ENCODE data around the gene BCL2L13.

The BCL2L13 gene

GRCh38 chr22:17725500-17725796 lies 86.9 kb downstream of the BCL2L13 start:
- in situ Hi-C loops (cut with MboI; ENCODE audit: low sequenced_read_pairs): no loop called here

DNA sequence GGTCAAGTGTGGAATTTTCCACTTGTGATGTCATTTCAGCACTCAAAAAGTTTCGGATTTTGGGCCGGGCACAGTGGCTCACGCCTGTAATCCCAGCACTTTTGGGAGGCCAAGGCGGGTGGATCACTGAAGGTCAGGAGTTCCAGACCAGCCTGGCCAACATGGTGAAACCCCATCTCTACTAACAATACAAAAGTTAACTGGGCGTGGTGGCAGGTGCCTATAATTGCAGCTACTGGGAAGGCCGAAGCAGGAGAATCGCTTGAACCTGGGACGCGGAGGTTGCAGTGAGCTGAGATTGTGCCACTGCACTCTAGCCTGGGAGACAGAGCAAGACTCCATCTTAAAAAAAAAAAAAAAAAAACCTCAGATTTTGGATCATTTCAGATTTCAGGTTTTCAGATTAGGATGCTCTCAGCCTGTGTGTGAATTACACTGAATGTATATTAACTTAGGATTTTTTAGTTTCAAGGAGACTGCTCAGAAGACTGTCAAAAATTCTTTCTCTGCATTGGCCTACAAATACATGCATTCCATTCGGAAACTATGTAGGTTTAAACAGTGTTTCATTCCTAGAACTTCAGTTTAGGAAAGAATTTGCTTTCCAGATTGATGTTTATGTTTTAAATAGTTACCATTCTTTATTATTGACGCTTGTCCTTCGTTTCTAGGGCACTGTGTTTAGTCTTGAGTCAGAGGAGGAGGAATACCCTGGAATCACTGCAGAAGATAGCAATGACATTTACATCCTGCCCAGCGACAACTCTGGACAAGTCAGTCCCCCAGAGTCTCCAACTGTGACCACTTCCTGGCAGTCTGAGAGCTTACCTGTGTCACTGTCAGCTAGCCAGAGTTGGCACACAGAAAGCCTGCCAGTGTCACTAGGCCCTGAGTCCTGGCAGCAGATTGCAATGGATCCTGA lies 87.7 kb downstream of the BCL2L13 start:
- in situ Hi-C loops (cut with MboI; ENCODE audit: low sequenced_read_pairs): no loop called here

DNA sequence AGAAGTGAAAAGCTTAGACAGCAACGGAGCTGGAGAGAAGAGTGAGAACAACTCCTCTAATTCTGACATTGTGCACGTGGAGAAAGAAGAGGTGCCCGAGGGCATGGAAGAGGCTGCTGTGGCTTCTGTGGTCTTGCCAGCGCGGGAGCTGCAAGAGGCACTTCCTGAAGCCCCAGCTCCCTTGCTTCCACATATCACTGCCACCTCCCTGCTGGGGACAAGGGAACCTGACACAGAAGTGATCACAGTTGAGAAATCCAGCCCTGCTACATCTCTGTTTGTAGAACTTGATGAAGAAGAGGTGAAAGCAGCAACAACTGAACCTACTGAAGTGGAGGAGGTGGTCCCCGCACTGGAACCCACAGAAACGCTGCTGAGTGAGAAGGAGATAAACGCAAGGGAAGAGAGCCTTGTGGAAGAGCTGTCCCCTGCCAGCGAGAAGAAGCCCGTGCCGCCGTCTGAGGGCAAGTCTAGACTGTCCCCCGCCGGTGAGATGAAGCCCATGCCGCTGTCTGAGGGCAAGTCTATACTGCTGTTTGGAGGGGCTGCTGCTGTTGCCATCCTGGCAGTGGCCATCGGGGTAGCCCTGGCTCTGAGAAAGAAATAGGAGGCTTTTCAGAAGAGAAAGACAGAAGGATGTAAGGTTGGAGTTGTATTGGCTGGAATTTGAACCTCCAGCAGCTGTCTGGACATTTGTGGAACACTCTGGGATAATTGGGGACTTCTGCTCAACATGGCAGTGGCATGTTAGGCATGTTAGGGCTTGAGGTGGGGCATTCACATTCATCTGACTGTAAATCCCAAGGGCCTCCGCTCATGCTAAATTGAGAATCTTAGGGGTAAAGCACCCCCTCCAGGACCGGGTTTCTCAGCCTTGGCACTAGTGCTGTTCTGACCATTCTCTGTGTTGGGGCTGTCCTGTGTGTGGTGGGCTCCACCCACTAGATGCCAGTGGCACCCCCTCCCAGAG lies 88.7 kb downstream of the BCL2L13 start:
- in situ Hi-C loops (cut with MboI; ENCODE audit: low sequenced_read_pairs): no loop called here

- in situ Hi-C loops (cut with MboI; ENCODE audit: low sequenced_read_pairs): no loop called here
Observed at GRCh38 chr22:17728786-17729185, 90.2 kb downstream of the BCL2L13 start.

- in situ Hi-C loops (cut with MboI; ENCODE audit: low sequenced_read_pairs): no loop called here
Observed at GRCh38 chr22:17729561-17729960, 91.0 kb downstream of the BCL2L13 start.

DNA sequence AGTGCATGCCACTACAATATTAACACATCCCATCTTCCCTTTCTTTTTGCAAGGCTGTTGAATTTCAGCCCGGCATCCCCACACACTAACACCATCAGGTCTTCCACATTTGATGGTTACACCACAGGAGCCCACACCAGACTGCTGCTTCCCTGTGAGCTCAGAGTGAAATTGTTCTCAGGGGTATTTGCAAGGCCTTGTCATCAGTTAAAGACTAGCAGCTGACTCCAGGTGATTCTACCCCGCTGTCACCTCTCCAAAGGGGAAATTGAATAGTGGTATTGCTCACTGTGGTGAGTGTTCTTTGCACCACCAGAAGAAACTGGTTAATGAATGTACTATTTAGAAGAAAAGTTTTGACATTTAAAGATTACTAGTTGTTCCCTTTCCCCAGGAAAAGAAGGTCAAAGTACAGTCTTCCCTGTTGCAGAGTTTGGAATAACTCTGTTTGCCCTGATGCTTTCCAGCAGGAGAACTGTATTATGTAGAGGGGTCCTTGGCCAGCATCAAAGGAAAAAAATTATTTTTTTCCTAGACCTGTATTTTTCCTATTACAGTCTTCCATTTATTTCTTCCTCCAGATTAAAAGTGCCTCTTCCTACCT lies 93.8 kb downstream of the BCL2L13 start:
- in situ Hi-C loops (cut with MboI; ENCODE audit: low sequenced_read_pairs): no loop called here

GRCh38 chr22:17733466-17733865 lies 94.9 kb downstream of the BCL2L13 start:
- in situ Hi-C loops (cut with MboI; ENCODE audit: low sequenced_read_pairs): no loop called here

DNA sequence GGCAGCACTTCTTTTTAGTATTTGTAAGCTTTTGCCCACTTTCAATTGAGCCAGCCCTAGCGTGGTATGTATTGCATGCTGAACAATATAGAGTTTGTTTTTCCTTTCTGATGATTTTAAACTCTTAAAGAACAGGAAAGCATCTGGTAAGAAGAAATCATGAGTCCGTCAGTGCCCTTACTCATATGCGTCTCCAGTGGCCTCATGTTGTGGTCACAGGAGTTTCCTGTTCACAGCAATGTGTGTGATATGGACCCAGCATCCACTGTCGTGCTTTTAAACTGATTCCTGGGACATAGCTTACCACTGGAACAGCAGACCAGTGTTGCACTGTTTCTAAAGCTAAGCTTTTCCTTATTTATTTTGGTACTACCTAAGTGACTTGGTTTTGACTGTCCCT lies 95.6 kb downstream of the BCL2L13 start:
- in situ Hi-C loops (cut with MboI; ENCODE audit: low sequenced_read_pairs): no loop called here

DNA sequence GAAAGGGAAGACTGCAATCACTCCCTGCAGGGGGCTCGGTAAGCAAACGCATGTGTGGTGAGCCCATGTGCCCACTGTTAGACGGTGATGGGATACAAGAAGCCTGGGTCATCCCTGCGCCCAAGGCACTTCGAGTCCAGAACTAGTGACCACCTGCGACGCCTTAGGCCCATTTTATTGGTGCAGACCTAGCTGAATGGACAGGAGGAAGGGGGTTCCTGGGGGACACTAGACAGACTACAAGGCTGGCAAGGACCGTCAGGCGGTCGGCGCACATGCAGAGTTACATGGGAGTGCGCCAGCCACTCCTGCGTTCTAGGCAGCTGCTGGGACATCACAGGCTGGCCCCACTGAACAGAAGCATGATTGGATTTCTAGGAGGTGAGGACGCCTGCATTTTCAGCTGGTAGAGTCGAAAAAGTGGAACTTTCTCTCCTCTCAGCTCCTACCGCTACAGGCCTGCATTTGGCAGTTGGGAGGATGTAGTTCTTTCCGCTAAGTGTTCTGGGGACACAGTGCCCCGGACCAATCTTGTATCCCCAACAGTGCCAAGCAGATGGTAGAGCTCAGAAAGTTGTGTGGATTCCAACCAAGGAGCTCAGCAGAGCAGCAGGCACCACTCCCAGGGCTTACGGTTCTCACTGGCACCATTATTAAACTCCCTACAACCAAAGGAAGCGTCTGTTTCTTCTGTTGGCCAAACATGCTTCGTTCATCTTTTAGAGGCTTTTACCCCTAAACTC lies 100.0 kb downstream of the BCL2L13 start:
- in situ Hi-C loops (cut with MboI; ENCODE audit: low sequenced_read_pairs): no loop called here

DNA sequence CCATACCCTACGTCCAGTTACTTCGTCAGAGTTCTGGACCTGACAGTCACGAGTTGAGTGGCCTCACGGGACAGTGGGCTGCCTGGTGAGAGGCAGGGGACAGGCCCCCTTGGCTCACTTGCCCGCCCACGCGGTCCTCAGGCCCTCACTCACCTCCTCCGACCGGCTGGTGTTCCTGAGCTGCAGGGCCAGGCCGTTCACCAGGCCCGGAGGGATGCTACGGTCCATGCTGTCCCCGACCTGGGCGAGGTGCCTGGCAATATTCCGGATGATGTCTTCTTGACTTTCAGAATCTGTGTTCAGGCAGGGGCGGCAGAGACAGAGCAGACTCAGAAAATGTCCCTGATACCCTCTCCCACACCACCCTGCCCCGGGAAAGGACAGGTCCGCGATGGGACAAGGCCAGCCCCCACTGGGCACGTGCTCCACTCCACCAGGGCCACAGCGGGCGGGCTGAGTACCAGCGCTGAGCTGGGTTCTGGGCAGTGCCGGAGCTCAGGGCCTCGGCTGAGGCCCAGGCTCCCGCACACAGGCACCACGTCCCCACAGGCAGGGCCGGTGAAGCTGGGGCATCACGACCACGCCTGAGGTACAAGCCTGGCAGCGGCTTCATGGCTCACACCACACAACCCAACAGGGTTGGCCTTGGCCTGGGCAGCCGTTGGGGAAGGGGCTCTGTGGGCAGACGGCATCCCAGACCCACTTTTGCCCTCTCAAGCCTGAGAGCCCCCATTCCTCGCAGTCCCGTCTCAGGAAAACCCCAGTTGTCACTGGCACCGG lies 100.8 kb downstream of the BCL2L13 start:
- in situ Hi-C loops (cut with MboI; ENCODE audit: low sequenced_read_pairs): no loop called here

GRCh38 chr22:17741866-17742526 lies 103.4 kb downstream of the BCL2L13 start:
- in situ Hi-C loops (cut with MboI; ENCODE audit: low sequenced_read_pairs): no loop called here

DNA sequence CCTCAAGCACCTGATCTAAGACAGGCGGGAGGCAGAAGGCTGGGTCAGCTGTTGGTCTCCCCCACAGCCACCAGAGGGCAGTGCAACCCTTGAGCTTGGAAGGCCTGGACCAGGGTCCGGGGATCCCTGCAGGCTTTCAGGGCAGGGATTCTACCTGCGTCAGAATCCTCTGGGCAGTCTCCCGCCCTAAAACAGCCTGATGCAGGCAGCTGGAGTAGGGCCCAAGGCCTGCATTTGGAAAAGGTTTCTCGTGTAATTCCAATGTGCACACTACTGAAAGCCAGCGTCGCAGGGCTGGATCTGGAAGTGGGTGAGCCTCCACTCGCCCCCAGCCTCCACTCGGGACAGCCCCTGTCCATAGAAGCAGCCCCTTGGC lies 104.0 kb downstream of the BCL2L13 start:
- in situ Hi-C loops (cut with MboI; ENCODE audit: low sequenced_read_pairs): no loop called here

- in situ Hi-C loops (cut with MboI; ENCODE audit: low sequenced_read_pairs): no loop called here
Observed at GRCh38 chr22:17743661-17744411, 105.3 kb downstream of the BCL2L13 start.

GRCh38 chr22:17744430-17744829 lies 105.9 kb downstream of the BCL2L13 start:
- in situ Hi-C loops (cut with MboI; ENCODE audit: low sequenced_read_pairs): no loop called here

- in situ Hi-C loops (cut with MboI; ENCODE audit: low sequenced_read_pairs): no loop called here
Observed at GRCh38 chr22:17746916-17747315, 108.4 kb downstream of the BCL2L13 start.

- in situ Hi-C loops (cut with MboI; ENCODE audit: low sequenced_read_pairs): no loop called here
Observed at GRCh38 chr22:17748555-17749353, 110.2 kb downstream of the BCL2L13 start.

GRCh38 chr22:17749605-17750395 lies 111.2 kb downstream of the BCL2L13 start:
- in situ Hi-C loops (cut with MboI; ENCODE audit: low sequenced_read_pairs): no loop called here

All from HL-60/S4 treated with retinoic acid at 250 ng/mL for 4 days and 3 days (cell line).